Cardiac muscle cell (in vitro differentiated cells and primary cell): Measurements from ENCODE around the gene DMRTB1. TPM values are rescaled to one million over a fixed set of nuclear protein-coding genes. Genes with fewer than 3 reads are reported as not detected.

ENCODE experiments used
- DNase-seq, 2 donors: peaks; one replicate each; pipeline versions ENCODE4 v3.0.0 to v3.0.0-alpha.2; 2010 to 2017; ENCODE audit warnings: low read depth in 1 of 2, low spot score in 1 of 2
- H3K27ac ChIP-seq: fragments of 200-600 bp; sonication (generic); 2 replicates; pipeline ENCODE4 v1.5.1; 2016
- H3K27me3 ChIP-seq: fragments of 200-600 bp; sonication (generic); 2 replicates; pipeline ENCODE4 v1.6.0; 2016; ENCODE audit warnings: control low read depth
- H3K36me3 ChIP-seq: fragments of 200-600 bp; sonication (generic); 2 replicates; pipeline ENCODE4 v1.5.1; 2016; ENCODE audit warnings: control low read depth
- H3K4me1 ChIP-seq: fragments of 200-600 bp; sonication (generic); 2 replicates; pipeline ENCODE4 v1.8.1; 2017; ENCODE audit warnings: low read depth, mild to moderate bottlenecking, mixed run types
- H3K4me3 ChIP-seq: fragments of 200-600 bp; sonication (generic); 2 replicates; pipeline ENCODE4 v1.5.1; 2016; ENCODE audit warnings: mild to moderate bottlenecking
- H3K9me3 ChIP-seq: fragments of 200-600 bp; sonication (generic); 2 replicates; pipeline ENCODE4 v1.5.1; 2017; ENCODE audit warnings: low read depth, mild to moderate bottlenecking, control low read depth
- polyA plus RNA-seq: library from polyadenylated mRNA; unstranded; fragments of >200 nt; fragmentation: Nextera tagmentation; extraction: Ambion mirVana; gene quantifications from 2 replicates; pipeline ENCODE4 v1.2.1, GENCODE V29; 2016
- total RNA-seq: library from RNA; depleted of rRNA; stranded (reverse); fragments of >200 nt; gene quantifications from 2 replicates; pipeline ENCODE4 v1.2.3, GENCODE V29; 2016
- TF ChIP-seq, protein P1 (sequence below): IDR thresholded peaks from 2 replicates; pipeline ENCODE4 v1.5.1; 2012; ENCODE audit warnings: low read depth, mild to moderate bottlenecking, low read length

DMRTB1 gene
- total RNA-seq = not detected in 2 replicates
- not detected in 2 replicates for polyA plus RNA-seq

DNA sequence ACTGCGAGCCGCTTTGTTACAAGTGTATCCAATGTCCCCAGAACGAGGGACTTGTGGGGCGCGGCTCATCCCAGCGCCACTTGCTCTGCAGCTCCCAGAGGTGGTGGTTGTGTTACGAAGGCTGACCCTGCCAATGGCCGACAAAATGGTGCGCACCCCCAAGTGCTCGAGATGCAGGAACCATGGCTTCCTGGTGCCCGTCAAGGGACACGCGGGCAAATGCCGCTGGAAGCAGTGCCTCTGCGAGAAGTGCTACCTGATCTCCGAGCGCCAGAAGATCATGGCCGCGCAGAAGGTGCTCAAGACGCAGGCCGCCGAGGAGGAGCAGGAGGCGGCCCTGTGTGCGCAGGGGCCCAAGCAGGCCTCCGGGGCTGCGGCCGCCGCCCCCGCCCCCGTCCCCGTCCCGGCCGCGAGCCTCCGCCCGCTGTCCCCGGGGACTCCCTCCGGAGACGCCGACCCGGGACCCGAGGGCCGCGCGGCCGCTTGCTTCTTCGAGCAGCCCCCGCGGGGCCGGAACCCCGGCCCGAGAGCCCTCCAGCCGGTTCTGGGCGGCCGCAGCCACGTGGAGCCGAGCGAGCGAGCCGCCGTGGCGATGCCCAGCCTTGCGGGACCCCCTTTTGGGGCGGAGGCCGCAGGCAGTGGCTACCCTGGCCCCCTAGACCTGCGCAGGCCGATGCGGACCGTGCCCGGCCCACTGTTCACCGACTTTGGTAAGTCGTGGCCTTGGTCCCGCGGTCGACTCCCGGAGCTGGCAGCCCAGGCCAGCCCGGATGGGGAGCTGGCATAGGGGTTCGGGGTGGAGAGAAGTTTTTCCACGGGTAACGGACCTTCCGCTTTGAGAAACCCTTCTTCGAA, at the start of gene DMRTB1:
Gene DMRTB1 (plus strand): TSS at position 79 of the 855 bp plus-strand sequence. CDS start 55 bp downstream, at position 134.
- Histone ChIP-seq H3K27me3 (no peaks in the 10 kb centered on the region), H3K27ac (no peak within 1 kb of the TSS), H3K4me3 (no peak within 1 kb of the TSS), H3K9me3 (no peaks in the 10 kb centered on the region), H3K36me3 (no peaks in the 10 kb centered on the region), H3K4me1 (peaks cover 10% of the 10 kb centered on the region)
- DNase-seq = no peak
- TF ChIP-seq, protein P1, sequence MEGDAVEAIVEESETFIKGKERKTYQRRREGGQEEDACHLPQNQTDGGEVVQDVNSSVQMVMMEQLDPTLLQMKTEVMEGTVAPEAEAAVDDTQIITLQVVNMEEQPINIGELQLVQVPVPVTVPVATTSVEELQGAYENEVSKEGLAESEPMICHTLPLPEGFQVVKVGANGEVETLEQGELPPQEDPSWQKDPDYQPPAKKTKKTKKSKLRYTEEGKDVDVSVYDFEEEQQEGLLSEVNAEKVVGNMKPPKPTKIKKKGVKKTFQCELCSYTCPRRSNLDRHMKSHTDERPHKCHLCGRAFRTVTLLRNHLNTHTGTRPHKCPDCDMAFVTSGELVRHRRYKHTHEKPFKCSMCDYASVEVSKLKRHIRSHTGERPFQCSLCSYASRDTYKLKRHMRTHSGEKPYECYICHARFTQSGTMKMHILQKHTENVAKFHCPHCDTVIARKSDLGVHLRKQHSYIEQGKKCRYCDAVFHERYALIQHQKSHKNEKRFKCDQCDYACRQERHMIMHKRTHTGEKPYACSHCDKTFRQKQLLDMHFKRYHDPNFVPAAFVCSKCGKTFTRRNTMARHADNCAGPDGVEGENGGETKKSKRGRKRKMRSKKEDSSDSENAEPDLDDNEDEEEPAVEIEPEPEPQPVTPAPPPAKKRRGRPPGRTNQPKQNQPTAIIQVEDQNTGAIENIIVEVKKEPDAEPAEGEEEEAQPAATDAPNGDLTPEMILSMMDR = no peak

DNA sequence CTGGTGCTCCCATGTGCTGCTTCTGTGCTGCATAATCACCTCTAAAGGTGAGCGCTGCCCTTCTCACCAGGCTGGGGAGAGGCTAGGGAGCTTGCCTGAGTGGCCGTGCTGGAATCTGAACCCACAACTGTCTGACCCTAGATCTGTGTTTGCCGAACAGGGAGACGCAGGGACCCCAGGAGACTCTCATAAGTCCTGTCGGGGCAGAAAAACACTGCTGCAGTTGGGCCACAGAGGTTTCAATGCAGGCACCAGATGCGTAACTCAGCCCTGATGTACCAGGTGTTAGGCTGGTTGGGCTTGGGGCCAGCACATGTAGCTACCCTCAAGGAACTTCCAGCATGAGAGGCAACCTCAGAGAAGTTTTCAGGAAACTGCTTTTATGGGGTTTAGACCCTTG, 49.5 kb upstream of the DMRTB1 start:
- H3K27me3 ChIP-seq = no peaks in the 10 kb centered on the region
- no peak overlapping the region for H3K27ac ChIP-seq
- no peaks in the 10 kb centered on the region for H3K9me3 ChIP-seq
- no peaks in the 10 kb centered on the region for H3K4me1 ChIP-seq
- no peaks in the 10 kb centered on the region for H3K36me3 ChIP-seq
- DNase-seq = no peak
- TF ChIP-seq, protein P1 = no peak
- H3K4me3 ChIP-seq = no peak overlapping the region

DNA sequence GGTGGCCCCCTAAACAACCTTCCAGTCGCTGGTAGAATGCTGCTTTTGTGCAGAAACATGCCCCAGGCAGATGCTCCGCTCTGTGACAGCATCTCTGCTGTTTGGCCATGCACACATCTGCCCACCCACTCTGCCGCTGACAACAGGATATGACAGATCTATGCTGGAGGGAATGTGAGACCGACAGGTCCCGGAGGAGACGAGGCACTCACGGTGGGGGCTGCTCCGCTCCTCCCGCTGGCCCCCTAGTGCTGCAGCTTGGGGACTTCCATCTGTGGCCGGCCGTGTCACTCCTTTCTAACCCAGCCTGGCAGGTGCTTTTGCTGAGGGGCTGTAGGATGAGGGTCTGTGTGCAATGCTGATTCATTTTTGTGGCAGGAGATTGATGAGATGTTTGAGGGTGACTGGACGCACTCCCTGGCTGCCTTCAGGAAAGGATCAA, 49.1 kb upstream of the DMRTB1 start:
- no peak for DNase-seq
- no peaks in the 10 kb centered on the region for H3K27me3 ChIP-seq
- no peaks in the 10 kb centered on the region for H3K36me3 ChIP-seq
- TF ChIP-seq, protein P1 = no peak
- H3K27ac ChIP-seq = no peak overlapping the region
- no peaks in the 10 kb centered on the region for H3K9me3 ChIP-seq
- no peaks in the 10 kb centered on the region for H3K4me1 ChIP-seq
- no peak overlapping the region for H3K4me3 ChIP-seq

DNA sequence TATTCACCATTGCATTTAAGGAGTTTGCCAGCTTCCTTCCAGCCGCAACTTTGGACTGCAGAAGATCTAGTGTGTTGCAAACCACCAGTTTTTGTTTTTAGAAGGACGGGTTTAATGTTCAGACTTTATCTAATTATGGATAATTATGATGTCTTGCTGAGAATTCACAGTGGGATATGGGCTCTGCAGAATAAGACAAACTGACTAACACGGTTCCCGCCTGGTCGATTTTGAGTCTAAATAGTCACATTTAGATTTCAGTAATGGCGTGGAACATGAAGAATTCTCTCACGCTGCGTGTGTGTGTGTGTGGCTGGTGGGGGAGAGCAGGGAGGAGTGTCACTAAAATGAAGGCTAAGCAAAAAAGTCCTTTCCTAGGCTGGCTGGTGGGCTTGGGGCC, 48.5 kb upstream of the DMRTB1 start:
- Histone ChIP-seq H3K4me1 (no peaks in the 10 kb centered on the region), H3K9me3 (no peaks in the 10 kb centered on the region), H3K36me3 (no peaks in the 10 kb centered on the region), H3K27ac (no peak overlapping the region), H3K4me3 (no peak overlapping the region), H3K27me3 (no peaks in the 10 kb centered on the region)
- TF ChIP-seq, protein P1 = no peak
- no peak for DNase-seq

DNA sequence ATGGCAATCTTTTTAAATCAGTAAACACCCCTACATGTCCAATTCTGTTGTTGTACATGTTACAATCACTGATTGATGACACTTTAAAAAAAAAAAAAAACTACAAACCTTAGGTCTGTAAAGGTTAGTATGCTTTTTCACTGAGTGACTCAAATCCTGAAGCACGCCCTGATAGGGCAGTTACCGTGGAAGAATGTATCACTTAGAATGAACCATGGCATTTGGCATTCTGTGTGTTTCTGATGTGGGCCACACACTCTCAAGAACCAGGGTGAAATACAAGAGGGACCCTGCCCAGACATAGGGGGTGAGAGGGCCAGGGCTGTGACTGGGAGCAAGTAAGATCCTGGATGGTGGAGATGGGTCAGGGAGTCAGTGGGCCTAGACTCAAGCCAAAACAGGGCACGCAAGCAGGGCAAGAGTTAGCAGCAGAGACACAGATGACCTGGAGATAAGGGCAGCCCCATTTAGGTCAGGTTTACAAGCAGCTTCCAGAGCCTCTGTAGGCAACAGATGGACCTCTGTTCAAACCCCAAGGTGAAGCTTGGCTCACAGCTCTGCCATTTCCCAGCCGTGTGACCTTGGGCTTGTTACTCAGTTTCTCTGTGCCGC, 47.6 kb upstream of the DMRTB1 start:
- H3K9me3 ChIP-seq = no peaks in the 10 kb centered on the region
- DNase-seq = no peak
- TF ChIP-seq, protein P1 = no peak
- no peak overlapping the region for H3K27ac ChIP-seq
- no peaks in the 10 kb centered on the region for H3K27me3 ChIP-seq
- H3K4me3 ChIP-seq = no peak overlapping the region
- H3K36me3 ChIP-seq = no peaks in the 10 kb centered on the region
- H3K4me1 ChIP-seq = no peaks in the 10 kb centered on the region
